Amniotic stem cell (primary cell): Measurements from ENCODE around the gene PLCB4.

Experiments
- DNase-seq: peaks from one replicate; lab custom pipeline; 2025; lab: John Stamatoyannopoulos, UW

PLCB4 gene

DNA sequence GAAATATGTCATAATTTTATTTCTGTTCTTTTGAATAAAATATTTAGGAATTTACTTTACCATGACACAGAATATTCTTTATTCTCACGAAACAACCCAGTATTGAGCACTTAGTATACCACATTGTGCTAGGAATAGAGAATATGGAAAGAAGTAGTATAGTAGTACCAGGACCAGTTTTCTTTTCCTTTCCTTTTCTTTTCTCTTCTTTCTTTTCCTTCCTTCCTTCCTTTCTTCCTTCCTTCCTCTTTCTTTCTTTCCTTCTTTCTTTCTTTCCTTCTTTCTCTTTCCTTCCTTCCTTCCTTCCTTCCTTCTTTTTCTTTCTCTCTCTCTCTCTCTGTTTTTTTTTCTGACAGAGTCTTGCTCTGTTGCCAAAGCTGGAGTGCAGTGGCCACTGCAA lies 7.5 kb upstream of the PLCB4 start:
- no peak for DNase-seq

DNA sequence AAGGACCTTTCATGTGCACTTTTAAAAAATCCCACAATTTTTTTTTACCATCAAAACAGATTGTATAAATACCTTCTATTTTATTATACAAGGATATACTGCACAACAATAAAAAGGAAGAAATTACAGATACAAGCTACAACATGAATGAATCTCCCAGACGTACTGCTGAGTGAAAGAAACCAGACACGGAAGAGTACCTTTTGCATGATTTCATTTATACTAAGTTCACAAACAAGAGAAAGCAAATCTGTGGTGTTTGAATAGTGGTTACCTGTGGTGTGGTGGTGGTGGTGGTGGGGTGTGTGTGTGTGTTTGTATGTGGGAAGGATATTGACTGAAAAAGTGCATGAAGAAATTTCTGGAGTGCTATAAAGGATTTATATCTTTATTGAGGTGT lies 6.8 kb upstream of the PLCB4 start:
- no peak for DNase-seq

DNA sequence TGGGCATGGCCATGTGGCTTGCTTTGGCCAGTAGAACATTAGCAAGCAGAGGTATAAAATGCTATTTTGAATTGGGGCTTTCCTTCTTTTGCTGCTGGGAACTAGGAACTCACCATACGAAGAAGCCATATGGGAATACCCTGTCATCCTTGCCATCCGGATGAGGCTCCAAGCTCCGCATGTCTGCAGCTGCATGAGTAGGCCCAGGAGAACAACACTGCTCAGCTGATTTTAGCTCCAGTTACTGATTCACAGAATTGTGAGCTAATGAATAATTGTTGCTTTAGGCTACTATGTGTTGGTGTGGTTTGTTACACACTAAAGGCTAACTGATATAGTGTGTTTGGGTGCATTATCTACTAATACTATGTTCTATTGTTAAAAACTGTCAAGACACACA lies 2.7 kb upstream of the PLCB4 start:
- DNase-seq = no peak

DNA sequence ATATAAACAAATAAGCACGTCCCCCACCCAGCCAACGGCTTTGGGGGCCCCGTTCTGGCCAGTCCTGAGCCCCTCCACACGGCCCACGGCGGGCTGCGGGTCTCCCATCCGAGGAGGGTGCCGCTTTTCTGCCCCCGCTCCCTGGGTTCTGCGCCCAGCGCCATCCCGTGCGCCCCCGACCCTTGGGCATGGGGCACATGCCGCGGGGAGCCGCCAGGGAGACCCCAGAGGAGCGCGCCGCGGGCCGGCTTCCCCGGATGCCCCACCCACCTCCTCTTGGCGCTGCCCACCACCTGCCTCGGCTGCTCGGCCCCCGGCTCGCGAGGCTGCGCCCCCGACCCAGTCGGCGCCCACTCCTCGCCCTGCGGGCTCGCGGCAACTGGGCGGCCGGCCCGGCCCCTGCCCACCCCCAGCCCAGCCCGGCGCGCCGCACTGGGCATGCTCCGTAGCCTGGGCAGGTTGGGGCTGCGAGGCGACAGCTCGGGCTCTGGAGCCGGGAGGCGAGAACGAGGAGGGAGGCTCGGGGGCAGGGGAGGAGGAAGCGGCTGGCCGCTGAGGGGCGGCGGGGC lies 570 bp upstream of the PLCB4 start:
- DNase-seq = peak; percentile 26

DNA sequence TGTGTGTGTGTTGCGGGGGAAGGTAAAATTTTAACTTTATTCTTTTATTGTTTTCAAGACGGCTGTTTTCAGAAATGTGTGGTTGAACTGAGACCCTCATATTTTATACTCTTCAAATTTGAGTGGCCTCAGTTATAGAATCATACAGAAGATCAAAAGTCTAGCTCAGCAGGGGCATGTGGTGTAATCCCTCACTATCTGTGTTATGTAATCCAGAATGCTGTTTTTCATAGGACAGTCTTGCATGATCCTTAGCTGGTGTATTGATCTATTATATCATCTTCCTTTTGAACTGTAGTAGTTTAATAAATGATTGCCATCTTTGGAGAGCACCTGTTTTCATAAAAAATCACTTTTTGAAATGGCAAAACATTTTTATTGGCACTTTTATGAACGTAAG lies 1.4 kb downstream of the PLCB4 start:
- DNase-seq = no peak

DNA sequence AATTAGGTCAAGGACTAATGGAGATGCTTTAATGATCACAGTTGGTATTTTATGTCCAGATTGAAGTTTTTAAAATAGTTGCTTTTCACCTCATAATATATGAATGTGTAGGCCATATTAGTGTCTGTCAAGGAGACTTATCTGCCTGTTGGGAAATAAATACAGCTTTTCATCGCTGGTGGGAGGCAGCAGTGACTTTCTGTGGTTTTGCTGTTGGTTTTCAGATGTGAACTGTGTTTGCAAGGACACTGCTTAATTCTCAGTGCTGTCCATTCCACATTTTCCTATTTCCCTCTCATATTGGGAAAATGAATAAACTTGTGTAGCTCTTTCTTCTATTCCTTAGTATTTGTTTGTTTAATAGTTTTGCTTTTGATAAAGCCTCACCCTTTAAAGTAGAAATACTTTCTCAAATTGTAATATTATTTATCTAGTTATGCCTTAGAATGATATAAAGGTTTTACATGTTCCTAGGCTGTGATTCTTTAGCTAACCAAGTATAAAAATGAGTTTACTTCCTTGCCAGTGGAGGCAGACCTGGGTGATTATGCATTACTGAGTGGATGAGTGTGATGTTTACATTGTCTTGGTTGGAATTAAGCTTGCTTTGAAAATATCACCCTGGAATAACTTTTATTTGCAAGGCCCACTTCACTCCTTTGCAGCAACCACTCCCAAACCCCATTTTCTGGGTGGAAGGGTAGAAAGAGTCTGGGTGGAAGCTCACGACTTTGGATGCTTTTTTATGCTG lies 3.3 kb downstream of the PLCB4 start:
- DNase-seq = no peak

DNA sequence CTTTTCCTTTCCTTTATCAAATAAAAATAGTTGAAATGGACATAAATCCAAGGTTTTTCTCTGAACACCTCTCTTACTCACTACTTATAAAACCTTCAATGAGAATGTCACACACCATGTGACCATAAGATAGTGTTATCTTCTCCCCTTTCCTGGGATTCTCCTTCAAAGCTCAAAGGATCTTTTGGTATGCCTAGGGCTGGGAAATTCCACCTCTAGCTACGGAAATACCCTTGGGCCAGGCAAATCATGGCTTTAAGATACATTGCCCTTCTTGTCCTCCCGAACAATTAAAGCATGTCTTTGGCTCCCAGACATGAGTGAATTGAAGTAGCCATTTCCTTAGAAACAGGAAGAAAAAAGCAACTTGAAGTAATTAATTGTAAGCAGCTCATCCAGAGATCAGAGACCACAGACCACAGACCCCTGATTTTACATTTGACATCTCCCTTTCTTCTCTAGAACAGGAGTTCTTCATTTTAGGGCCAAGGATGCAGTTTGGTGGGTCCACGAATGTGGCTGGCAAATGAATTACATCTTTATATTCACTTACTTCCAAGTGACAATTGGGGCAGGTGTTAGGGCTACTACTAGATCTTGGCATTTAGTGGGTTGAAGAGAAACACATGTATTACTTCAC lies 4.1 kb downstream of the PLCB4 start:
- no peak for DNase-seq

DNA sequence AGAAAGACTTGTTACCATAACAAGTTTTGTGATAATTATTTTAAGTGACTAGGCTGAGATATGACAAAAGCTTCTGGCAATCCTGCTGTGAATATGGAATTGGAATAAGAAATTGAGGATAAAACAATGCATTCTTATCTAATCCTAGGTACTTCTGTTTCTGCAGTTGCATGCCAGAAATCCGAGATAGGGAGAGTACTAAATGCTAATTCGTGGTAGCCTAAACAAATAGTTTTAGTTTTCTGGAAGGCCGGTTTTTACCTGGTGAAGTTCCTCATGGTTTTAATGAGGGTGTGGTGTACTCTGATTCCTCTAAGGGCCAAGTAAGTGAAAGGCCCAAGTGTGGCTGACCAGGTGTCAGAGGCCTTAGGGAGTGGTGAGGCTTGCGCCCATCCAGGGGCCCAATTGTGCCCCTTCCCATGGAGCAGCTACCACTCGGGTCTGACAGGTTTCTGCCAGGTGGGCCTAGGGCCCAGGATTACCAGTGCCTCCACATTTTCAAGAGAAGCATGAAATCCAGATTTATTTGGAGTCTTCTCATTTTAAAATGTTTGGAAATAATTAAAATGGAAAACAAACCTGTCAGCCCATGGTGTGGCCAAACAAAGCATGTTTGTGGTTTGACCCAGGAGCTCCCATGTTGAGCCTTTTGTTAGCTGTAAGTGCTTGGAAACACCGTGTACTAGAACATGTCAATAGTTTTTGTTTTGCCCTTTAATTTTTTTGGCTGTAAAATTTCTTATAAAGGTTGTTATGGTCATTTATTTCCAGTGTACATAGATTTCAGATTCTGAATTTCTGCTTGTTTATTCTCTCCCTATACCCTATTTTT lies 6.6 kb downstream of the PLCB4 start:
- no peak for DNase-seq

DNA sequence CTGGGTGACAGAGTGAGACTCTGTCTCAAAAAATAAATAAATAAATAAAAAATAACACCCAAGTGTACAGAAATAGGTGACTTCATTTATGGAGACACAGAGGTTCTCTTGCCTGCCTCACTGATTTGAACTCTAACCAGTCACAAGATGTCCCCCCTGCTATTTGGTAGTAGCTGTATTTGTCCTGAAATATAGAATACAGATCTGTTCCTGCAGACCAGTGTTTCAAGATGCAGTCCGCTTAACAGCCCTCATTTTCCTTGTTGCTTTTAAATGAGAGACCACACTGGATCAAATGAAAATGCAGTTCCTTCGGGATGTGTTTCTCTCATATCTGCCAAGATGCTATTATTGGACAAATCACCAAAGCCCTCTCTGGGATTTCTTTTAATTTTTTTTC lies 7.6 kb downstream of the PLCB4 start:
- DNase-seq = no peak

DNA sequence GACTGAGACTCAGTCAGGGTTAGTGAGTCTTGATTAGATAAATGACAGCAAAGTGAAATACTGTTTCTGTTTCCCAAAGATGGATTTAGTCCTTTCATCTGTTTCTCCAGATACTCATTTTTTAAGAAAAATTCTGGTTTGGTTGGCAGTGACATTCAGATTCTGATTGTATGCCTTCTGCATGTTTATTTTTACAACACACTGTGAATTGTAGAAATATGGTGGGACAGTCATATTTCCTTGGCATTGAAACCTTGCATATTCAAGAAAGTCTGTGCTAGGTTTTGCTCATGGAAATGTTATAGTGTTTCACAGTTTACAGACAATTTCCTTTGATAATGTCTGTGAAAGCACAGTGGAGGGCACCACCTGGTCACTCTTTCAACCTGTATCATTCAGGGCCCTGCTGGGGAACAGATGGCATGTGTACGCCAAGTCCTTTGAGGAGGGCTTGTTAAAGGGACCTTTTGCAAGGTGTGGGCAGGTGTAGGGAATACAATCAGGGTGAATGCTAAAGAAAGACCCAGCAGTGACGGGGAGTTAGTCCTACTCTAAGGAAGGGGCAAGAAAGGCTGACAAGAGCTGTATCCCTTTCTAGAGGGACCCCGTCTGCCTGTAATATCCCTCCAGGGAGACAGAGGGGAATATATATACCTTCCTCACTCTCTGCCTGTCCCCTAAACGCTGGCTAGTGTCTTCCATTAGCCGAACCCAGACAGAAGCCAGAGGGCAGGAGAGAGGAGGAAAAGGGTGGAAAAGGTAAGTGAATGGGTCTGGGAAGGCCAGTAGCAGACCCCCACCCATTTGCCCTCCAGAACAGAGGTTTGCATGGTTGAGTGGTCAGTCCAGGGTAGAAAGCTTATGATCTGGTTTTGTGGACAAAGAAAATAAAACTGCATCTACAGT lies 10.2 kb downstream of the PLCB4 start:
- no peak for DNase-seq

DNA sequence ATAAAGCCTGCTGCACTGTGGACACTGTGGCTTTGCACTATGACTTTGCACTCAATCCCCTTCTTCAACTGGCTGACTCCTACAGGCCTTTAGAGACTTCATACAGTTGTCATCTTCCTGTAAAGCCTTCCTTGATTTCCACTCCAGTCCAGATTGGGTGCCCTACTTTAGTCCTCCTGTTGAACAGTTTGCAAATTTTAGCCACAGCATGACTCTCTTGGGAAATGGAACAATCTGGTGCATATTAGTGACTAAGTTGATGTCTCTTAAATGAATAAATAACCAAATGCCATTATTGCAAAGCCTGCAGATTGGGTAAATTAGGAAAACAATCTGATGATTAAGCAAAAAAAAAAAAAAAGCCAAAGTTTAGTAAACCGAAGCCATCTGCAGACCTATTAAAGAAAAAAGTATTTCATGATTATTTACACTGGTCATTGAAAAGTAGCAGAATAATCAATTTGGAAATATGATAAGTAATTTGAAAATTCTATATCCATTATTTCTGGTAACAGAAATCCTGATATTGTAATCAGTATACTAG lies 12.6 kb downstream of the PLCB4 start:
- no peak for DNase-seq

DNA sequence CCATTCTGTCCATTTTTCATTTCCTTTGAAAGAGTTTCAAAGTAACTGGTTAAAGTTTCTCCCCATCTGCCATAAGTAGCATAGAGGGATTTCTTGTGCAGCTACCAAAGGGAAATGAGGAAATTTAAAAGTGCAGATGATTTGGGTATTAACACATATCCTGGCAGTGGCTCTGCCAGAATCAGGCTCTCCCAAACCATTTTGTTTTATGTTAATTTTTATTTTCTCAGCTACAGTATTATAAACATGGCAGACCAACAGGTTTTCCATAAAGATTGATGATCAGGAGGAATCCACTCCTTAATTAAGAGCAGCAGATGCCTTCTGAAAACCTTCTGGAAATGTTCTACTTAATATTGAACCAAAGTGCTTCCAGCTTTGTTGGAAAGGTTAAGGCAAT lies 13.9 kb downstream of the PLCB4 start:
- no peak for DNase-seq

DNA sequence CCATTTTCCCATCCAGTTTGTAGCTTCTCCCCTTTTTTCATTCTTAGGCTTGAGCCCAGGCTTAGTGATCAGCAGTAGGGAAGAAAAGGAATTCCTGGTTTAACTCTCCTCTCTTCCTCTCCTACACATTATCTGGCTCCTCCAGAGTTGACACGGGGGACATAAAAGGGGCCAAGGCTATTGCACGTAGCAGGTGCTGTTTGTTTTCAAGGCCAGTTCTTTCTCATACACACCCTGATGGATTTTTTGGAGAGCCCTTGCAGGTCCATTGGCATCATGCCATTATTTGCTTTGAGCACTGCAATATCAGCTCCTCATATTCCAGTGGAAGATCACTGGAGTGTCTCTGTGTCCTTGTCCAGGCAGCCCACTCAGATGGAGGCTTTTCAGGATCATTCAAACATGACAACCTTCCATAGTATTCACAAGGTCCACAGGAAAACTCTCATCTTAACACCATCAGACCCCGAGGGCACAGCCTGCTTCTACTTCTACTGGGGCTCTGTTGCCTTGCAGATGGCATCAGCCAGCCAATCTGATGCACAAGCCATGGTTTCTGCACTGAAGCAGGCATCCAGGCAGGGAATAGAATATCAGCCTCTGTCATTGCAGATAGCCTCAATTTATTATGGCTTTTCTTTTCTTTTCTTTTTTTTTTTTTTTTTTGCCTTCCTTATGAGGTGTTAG lies 18.8 kb downstream of the PLCB4 start:
- DNase-seq = no peak

DNA sequence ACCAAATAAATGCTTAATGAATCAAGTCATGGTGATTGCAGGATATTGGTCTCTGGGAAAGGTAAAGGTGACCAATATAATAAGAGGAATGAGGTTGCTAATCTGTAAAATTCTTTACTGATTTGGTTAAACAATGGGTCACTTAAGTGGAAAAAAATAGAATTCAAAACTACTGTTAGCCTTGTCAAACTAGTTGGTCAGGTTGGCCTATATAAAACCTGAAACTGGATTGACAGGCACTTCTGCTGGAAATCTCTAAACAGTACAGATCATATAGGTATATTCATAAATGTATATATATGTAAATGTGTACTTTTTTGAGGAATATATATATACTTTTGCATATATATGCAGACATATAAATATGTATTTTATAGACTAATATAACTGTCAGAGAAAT lies 19.7 kb downstream of the PLCB4 start:
- DNase-seq = no peak

DNA sequence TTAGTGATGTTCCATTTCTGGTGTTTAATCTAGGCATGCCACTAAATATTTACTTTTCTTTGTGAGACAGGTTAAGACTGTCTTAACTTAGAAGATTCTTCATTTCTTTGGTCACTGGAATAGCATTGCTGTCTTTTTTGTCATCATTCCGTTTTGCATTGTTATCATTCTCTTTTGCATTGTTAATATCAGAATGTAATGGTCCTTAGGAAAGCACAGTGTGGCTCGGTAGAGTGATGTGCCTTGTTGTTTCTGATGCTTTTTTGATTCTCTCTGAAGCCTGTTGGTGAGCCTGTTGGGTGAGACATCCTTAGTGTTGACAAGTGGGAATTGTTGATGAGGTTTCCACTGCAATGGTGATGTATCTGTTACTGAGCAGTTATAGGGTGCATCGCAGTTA lies 23.2 kb downstream of the PLCB4 start:
- DNase-seq = no peak

DNA sequence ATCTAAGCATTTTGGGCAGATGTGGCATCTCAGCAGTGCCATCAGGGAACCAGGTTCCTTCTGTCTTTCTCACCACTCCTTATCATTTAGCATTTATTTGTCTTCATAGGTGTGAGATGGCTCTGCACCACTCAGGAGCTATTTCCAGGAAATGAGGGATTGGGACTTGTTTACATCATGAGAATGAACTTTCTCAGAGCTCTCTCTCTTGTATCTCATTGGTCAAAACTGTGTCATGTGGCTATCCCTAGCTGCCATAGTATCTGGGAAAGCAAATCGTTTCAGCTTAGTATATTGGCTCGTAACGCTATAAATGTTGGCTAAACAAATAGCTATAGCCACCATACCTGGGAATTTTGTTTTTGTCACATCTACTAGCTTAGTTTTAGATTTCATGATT lies 23.8 kb downstream of the PLCB4 start:
- DNase-seq = no peak

DNA sequence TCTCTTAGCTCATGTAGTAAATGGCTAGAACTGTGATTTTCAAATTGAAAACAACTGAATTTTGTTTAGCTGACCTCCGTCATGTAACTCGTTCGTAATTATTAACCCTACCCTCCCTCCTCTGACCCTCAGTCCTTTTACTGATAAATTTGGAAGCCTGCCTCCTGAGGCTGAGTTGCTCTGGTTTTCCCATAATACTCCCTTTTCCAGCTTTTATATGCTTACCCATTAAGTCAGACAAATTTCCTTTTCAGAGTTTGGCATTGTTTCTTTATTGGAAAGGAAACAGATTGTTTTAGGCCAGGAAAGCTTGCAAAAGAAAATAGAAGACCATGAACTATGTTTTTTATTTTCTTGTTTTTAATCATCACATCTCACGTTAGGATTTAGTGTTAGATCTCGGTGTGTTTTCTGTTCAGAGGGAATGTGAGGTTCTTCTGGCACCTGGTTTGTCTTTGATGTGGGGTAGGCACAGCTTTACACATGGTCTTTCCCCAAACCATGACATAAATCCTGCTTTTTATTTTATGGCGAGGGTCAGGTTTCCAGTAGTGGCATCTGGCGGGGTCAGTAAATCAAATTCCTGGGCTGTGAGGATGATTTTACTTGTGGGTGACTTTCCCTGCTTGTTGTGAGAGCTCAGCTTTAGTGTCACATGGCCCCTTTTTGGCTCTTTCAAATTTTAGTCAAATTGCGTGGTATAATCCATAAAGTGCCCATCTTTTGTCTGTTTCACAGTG lies 24.5 kb downstream of the PLCB4 start:
- DNase-seq = no peak

DNA sequence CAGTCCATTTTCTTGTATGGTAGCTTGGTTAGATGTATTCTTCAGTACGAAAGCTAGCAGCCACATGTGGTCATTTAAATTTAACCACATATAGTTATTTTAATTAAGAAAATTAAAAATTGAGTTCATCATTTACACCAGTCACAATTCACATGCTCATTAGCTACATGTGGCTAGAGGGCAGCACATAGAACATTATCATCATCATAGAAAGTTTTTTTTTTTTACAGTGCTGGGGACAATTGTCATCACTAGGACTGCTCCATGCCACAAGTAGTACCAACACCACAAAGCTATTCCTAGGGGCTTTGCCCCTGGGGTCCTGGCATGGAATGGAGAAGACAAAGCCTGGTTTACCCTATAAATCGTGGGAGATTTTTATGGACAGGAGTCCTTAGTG lies 30.5 kb downstream of the PLCB4 start:
- no peak for DNase-seq

DNA sequence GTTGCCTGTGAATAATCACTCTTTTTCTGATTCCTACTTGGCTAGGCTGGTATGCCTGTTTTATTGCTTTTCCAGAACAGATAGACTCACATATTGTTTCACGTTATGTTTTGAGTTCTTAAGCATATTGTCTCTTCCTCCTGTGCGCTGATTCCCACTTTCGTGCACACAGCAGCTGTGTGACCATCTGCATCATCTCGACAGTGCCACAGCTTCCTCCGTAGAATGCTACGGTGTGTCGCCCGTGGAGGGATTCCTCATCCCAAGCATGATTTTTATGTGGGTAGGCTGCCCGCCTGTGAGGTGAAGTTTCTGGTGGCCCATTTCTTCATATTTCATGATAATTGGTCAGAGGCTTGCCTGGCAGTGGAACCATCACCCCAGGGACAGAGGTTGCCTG lies 31.8 kb downstream of the PLCB4 start:
- DNase-seq = no peak

DNA sequence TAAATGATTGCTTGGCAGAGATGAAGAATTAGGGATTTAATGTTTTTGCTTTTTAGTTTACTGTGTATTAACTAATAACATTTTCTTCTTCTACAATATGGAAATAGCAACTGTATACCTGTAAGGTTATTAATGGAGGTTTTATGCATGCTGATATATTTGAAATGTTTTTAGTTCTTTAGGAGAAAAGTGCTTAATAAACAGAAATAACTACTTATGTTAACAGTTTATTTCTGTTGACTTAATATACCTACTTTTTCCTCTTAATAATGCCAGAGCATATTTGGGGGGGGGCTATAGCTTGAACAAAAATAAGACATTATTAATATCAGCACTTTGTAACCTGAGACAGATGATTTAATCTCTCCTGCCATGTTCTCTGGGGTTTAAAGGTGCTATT lies 33.6 kb downstream of the PLCB4 start:
- DNase-seq = no peak
